HFF-Myc (cell line): ENCODE data around the gene RBBP4.
A peak's percentile ranks its signal among the peaks of the same experiment; 100 is the strongest.
"Not testable (repeated sequence)": the region's sequence is repeated elsewhere in the genome, so short reads cannot be mapped to it uniquely, and the experiment has no call there.

Experiments
- DNase-seq: peaks from one replicate; pipeline ENCODE4 v3.0.0-alpha.2; 2011; ENCODE audit warnings: low read depth; ENCODE audit errors: extremely low read depth
- H3K4me3 ChIP-seq: replicated peaks from 2 replicates; pipeline ENCODE4 v1.5.1; 2011; ENCODE audit warnings: low read depth, mild to moderate bottlenecking, control low read depth, low read length
- TF ChIP-seq, protein P1 (sequence below): IDR thresholded peaks from 2 replicates; pipeline ENCODE4 v1.5.1; 2012; ENCODE audit warnings: mild to moderate bottlenecking, low read depth, low read length, control low read depth; ENCODE audit errors: missing control alignments

RBBP4 gene

DNA sequence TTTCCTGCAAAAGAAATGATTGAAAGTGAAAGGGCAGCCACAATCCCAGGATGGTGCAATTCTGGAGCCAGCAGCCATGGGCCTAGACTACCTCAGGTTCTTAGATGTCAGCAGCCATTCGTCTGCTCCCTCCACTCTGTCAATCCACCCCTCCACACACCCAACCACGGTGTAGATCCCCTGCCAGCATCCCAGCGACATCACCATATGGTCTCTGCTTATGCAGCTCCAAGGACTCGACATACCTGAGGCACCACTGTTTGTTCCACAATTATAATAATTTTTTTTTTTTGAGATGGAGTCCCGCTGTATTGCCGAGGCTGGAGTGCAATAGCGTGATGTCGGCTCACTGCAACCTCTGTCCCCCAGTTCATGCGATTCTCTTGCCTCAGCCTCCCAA, 45.0 kb downstream of the RBBP4 start:
- H3K4me3 ChIP-seq: no peak overlapping the region
- no peak for DNase-seq
- TF ChIP-seq, protein P1, sequence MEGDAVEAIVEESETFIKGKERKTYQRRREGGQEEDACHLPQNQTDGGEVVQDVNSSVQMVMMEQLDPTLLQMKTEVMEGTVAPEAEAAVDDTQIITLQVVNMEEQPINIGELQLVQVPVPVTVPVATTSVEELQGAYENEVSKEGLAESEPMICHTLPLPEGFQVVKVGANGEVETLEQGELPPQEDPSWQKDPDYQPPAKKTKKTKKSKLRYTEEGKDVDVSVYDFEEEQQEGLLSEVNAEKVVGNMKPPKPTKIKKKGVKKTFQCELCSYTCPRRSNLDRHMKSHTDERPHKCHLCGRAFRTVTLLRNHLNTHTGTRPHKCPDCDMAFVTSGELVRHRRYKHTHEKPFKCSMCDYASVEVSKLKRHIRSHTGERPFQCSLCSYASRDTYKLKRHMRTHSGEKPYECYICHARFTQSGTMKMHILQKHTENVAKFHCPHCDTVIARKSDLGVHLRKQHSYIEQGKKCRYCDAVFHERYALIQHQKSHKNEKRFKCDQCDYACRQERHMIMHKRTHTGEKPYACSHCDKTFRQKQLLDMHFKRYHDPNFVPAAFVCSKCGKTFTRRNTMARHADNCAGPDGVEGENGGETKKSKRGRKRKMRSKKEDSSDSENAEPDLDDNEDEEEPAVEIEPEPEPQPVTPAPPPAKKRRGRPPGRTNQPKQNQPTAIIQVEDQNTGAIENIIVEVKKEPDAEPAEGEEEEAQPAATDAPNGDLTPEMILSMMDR: no peak

DNA sequence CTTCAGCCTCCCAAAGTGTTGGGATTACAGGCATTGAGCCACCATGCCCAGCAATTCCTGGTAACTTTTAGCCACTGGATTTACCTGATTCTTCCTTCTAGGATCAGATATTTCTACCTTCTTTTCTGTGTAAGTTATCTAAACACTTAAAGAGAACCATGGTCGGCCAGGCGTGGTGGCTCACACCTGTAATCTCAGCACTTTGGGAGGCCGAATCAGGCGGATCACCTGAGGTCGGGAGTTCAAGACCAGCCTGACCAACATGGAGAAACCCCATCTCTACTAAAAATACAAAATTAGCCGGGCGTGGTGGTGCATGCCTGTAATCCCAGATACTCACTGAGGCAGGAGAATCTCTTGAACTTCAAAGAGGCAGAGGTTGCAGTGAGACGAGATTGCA, 46.0 kb downstream of the RBBP4 start:
- DNase-seq, H3K4me3 ChIP-seq: not testable (repeated sequence)

DNA sequence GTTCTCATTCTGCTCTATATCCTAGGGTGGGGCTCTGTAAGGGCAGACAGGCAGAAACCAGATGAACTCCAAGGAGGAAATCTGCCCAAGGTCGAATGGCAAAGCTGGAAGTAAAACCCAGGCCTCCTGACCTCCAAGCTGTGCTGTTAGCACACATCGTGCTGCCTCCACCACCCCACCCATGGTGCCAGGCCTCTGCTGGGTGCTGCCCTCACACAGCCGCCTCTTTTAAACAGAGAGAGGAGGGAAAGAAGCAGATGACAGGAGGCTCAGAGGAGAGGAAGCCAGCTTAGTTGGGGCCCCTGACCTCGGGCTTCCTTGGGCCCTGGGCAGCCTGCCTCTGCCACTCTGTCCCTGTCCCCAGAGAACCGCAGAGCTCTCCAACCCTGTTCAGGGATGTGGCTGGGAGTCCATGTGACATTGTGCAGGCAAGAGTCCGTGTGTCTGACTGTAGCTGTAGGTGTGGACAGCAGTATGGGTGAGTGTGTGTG, 50.5 kb downstream of the RBBP4 start:
- DNase-seq: no peak
- H3K4me3 ChIP-seq: peak overlapping the region; percentile 53
- TF ChIP-seq, protein P1: no peak

DNA sequence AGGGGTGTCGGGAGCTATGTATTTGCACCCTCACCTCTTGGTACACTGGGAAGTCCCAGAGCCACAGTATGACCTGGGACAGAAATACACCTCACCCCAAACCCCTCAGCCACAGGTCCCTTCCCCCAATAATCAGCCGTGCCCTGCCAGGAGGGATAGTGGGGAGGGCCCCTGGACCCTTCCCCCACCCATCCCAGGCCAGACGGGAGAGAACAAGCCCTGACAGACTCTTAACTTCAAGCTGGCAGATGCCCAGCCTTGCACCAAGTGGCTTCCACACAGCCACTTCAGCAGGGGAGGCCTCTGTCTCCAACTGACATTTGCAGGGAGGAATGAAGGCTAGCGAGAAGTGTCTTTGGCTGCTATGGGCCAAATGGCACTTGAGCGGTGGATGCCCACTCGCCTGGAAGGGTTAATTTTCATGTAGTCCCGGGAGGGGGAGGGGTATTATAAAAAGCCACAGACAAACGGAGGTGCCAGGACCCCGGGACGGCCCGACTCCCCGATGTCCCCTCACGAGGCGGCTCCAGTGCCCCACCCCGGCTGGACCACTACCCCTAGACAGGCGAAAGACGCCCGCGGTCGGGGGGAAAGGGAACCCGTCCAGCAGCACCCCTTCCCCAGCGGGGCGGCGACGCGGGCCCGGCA, 51.1 kb downstream of the RBBP4 start:
- TF ChIP-seq, protein P1: no peak
- DNase-seq: no peak
- peak overlapping the region; percentile 53 for H3K4me3 ChIP-seq

DNA sequence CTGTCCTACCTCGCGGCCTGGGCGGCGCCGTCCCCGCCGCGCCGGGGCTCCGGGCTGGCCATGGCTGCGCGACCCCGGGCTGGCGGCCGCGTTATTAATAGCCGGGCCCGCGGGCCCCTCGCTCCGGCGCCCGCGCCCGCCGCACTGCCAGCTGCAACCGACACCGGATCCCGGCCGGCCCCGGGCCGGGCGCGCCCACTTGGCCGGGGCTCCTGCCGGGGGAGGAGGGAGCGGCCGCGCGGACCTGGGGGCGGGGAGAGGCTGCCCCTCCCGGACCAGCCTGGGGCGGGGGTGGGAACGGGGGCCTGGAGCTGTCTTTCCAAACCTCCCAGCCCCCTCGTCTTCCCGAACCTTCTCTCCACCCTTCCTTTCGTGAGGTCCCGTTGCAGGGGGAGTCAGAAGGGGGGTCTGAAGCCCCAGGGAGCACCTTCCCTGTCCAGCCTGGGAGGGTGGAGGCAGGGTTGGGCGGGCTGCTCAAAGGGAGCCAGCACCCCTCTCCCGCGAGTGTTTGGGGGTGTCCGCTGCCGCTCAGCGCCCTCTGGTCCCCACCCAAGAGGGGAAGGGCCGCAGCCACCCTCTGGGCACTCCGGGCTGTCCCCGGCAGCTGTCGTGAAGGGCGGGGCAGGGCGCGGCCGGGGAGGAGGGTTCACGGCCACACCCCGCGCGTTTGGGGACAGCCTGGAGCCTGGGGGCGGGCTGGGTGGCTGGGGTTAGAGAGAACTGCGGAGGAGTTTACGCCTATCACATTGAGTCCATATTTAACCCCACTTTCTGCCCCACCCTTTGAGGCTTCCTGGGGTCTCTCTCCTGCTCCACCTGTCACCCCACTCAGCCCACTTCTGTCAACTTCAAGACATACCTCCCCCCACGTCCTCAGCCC, 51.8 kb downstream of the RBBP4 start, which contains the start of gene SYNC:
SYNC (minus strand) TSS at position 172 of the 880 bp plus-strand sequence; CDS start at position 62, 110 bp downstream.
- H3K4me3 ChIP-seq: peak within 1 kb of the TSS; percentile 53
- no peak for DNase-seq
- TF ChIP-seq, protein P1: no peak

DNA sequence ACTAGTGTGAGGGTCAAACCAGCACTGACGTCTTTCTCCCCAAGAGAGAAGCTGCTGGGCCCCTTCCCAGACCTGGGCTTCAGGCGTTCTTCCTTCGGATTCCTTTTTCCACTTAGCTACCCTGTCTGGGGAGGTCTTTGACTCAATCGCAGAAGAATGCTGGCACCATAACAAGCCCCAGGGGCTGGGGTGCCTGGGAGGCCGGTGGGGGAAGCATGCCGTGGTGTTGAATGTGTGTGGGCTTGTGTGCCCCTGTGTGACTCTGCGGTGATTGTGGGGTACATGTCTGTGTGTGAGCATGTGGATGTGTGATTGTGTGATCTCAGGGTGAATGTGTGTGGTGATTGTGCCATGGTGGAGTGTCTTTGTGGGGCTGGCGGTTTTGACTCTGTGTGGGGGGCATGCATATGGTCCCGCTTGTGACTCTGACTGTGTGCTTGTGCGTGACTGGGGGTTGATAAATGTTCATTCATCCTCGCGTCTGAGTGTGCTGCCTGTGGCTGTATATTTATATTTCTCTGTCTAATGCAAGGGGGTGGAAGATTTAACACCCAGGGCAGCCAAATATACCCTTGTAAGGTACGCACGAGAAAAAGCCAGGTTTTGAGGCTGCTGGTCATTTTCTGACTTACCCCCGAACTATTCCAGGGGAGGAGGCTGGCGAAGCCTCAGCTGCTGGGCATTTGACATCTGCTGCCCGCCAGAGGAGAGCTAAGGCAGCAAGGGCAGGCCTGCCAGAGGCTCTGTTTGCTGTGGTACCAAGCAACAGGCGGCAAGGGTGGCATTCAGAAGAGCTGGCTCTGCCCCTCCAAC, 52.7 kb downstream of the RBBP4 start:
- DNase-seq: peak; percentile 39
- TF ChIP-seq, protein P1: no peak
- H3K4me3 ChIP-seq: peak overlapping the region; percentile 53
